ENCODE results near the gene PRICKLE1.

PRICKLE1 gene

GRCh38 chr12:42589465-42590329 is at the start of gene PRICKLE1:
PRICKLE1 (minus strand) TSS chr12:42589746; CDS start chr12:42472516, 117,230 bp downstream.
- no peaks in the 10 kb centered on the region for H3K9me3 ChIP-seq
- H3K36me3 ChIP-seq = no peaks in the 10 kb centered on the region
- DNase-seq = no peak
- peaks cover 0 to 46% (median 22%) of the 10 kb centered on the region in 4 donors for H3K4me1 ChIP-seq
- no peaks in the 10 kb centered on the region for H3K27me3 ChIP-seq
- peak within 1 kb of the TSS; percentile 70 to 74 for H3K4me3 ChIP-seq
- H3K27ac ChIP-seq = peak within 1 kb of the TSS; percentile 41 to 54
- intact Hi-C loops (cut with DNase I; ENCODE audit: low total_unique reads) = no loop called here
- TF ChIP-seq, protein P1, sequence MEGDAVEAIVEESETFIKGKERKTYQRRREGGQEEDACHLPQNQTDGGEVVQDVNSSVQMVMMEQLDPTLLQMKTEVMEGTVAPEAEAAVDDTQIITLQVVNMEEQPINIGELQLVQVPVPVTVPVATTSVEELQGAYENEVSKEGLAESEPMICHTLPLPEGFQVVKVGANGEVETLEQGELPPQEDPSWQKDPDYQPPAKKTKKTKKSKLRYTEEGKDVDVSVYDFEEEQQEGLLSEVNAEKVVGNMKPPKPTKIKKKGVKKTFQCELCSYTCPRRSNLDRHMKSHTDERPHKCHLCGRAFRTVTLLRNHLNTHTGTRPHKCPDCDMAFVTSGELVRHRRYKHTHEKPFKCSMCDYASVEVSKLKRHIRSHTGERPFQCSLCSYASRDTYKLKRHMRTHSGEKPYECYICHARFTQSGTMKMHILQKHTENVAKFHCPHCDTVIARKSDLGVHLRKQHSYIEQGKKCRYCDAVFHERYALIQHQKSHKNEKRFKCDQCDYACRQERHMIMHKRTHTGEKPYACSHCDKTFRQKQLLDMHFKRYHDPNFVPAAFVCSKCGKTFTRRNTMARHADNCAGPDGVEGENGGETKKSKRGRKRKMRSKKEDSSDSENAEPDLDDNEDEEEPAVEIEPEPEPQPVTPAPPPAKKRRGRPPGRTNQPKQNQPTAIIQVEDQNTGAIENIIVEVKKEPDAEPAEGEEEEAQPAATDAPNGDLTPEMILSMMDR (IDR thresholded peaks at IDR 0.05) = no peak

GRCh38 chr12:42638697-42639096 is 49.2 kb upstream of the PRICKLE1 start:
- no peaks in the 10 kb centered on the region for H3K27me3 ChIP-seq
- no peak overlapping the region for H3K4me3 ChIP-seq
- intact Hi-C loops (cut with DNase I; ENCODE audit: low total_unique reads) = no loop called here
- no peaks in the 10 kb centered on the region for H3K9me3 ChIP-seq
- H3K36me3 ChIP-seq = no peaks in the 10 kb centered on the region
- no peak overlapping the region for H3K27ac ChIP-seq
- no peak for DNase-seq
- no peaks in the 10 kb centered on the region for H3K4me1 ChIP-seq
- TF ChIP-seq, protein P1 (IDR thresholded peaks at IDR 0.05) = no peak

GRCh38 chr12:42638011-42638410 is 48.5 kb upstream of the PRICKLE1 start:
- TF ChIP-seq, protein P1 (IDR thresholded peaks at IDR 0.05) = no peak
- Histone ChIP-seq H3K36me3 (no peaks in the 10 kb centered on the region), H3K4me1 (no peaks in the 10 kb centered on the region), H3K4me3 (no peak overlapping the region), H3K27me3 (no peaks in the 10 kb centered on the region), H3K9me3 (no peaks in the 10 kb centered on the region), H3K27ac (no peak overlapping the region)
- DNase-seq = no peak
- intact Hi-C loops (cut with DNase I; ENCODE audit: low total_unique reads) = no loop called here

DNA sequence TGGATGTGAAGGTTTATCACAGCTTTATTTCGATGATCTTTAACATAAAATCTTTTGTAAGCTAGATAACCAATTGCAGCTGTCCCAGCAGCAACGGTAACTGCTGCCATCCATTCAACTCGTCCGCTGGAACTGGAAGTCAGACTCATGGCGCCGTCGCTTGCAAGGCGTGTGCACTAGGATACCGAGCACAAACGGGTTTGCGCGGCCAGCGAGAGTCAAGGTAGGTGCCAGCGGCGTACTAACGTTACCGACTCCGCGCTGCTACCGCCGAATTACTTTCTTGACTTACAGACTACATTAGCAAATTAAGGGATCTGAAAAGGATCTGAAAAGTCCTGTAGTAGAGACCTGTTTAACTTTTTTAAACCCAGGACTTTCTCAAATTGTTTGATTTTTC is 47.4 kb upstream of the PRICKLE1 start:
- intact Hi-C loops (cut with DNase I; ENCODE audit: low total_unique reads) = no loop called here
- no peak for DNase-seq
- H3K9me3 ChIP-seq = no peaks in the 10 kb centered on the region
- peaks cover 0 to under 1% (median 0%) of the 10 kb centered on the region in 4 donors for H3K4me1 ChIP-seq
- H3K27ac ChIP-seq = no peak overlapping the region
- no peaks in the 10 kb centered on the region for H3K27me3 ChIP-seq
- H3K36me3 ChIP-seq = no peaks in the 10 kb centered on the region
- H3K4me3 ChIP-seq = no peak overlapping the region
- TF ChIP-seq, protein P1 (IDR thresholded peaks at IDR 0.05) = no peak

GRCh38 chr12:42633594-42633993 is 44.0 kb upstream of the PRICKLE1 start:
- no peaks in the 10 kb centered on the region for H3K36me3 ChIP-seq
- H3K4me3 ChIP-seq = no peak overlapping the region
- intact Hi-C loops (cut with DNase I; ENCODE audit: low total_unique reads) = no loop called here
- H3K27me3 ChIP-seq = no peaks in the 10 kb centered on the region
- TF ChIP-seq, protein P1 (IDR thresholded peaks at IDR 0.05) = no peak
- DNase-seq = no peak
- H3K9me3 ChIP-seq = no peaks in the 10 kb centered on the region
- no peak overlapping the region for H3K27ac ChIP-seq
- peaks cover 0 to 4% (median 2%) of the 10 kb centered on the region in 4 donors for H3K4me1 ChIP-seq
